Stimulated activated CD4-positive, alpha-beta T cell treated with anti-CD3 and anti-CD28 coated beads, Interleukin-15, amount 100 ng/mL, for 24 hours (primary cell): Measurements from ENCODE around the gene SAT2.
"Not testable (repeated sequence)": the region's sequence is repeated elsewhere in the genome, so short reads cannot be mapped to it uniquely, and the experiment has no call there.

Experiments
- DNase-seq: peaks from one replicate; pipeline ENCODE4 v3.0.0-alpha.2; 2020

The SAT2 gene

GRCh38 chr17:7633093-7633492 lies 5.5 kb upstream of the SAT2 start:
- DNase-seq: no peak

DNA sequence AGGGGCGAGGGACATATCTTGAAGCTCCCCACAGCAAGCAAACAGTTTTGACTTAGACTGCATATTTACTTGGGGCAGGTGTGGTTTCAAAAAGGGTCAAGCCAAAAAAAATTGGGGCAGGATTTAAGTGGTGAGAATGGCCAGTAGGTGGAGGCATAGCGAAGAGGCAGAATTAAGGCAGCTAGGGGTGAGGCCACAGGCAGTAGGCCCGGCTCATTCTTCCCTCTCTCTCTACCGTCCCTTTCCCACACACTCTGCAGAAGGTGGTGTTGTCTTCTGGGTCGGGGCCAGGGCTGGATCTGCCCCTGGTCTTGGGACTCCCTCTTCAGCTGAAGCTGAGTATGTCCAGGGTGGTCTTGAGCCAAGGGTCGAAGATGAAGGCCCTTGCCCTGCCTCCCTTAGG lies 4.9 kb upstream of the SAT2 start:
- peak; percentile 32 for DNase-seq

DNA sequence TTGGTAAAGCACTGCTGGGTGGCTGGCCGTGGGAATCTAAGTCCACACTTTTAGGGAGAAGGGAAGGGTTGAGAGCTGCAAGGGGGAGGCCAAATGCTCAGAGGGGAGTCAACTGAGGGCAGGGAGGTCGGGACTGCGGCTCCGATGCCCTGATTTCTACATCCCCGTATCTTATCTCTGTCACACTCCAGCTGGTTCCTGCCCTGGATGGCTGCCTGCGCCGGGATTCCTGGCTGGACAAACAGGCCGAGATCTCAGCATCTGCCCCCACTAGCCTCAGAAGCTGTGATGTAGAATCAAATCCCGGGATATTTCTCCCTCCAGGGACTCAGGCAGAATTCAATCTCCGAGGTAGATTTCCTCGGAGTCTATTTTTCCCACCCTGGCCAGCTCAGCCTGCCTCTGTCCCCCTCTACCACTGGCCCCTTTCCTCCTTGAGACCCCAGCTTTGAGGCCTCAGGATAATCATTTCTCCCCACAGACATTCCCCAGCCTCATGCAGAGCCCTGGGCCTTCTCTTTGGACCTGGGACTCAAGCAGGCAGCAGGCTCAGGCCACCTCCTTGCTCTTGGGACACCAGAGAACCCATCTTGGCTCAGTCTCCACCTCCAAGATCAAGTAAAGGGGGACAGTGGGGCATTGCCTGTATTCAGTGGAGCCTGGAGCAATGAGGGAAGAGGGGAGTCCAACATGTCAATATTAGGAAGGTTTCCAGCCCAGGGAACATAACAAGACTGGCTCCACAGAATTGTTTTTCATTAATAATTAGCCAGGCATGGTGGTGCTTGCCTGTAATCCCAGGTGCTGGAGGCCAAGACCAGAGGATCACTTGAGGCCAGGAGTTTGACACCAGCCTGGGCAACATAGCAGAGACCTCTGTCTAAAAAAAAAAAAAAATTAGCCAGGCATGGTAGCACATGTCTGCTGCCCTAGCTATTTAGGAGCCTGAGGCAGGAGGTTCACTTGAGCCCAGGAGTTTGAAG lies 4.1 kb upstream of the SAT2 start:
- no peak for DNase-seq

- DNase-seq: no peak
Observed at GRCh38 chr17:7629939-7630571, 2.4 kb upstream of the SAT2 start, which contains the start of gene SHBG. Gene SHBG (plus strand): TSS chr17:7630135. CDS start chr17:7630173, 38 bp downstream.

DNA sequence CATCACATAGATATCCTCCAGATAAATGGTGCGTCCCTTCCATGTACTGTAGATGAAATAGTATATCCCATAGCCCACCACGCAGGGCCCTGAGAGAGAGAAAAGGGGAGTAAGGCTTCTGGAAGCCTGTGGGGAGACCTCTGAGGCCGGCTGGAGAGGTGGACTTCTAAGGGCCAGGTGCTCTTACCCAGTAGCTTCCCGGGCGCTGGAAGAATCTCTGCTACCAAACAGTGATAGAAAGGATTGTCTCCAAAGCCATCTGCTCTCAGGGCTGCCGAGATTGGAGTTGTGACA lies 718 bp downstream of the SAT2 start:
- no peak for DNase-seq

DNA sequence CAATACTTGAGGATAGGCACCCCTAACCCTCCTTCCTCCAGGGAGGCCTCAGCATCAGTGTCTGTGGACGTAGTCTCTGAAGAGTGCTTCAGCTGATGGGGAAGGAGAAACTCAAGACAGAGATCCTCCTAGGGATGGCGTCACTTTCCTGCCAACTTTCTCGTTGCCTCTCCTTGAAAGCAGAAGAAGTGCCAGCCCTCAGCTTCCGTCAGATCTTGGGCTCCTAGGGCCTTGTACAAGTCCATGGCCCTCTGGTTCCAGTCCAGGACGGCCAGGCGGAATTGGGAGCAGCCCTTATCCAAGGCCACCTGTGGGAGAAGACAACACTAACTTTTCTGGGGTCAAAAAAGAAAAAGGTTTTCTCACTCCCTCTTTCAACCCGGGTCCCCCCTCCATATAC lies 1.3 kb downstream of the SAT2 start:
- DNase-seq: no peak

DNA sequence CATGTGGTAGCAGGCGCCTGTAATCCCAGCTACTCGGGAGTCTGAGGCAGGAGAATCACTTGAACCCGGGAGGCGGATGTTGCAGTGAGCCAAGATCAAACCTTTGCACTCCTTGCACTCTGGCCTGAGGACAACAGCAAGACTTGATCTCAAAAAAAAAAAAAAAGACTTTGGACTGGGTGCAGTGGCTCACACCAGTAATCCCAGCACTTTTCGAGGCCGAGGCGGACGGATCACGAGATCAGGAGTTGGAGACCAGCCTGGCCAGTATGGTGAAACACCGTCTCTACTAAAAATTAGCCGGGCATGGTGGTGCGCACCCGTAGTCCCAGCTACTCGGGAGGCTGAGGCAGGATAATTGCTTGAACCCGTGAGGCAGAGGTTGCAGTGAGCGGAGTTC lies 1.9 kb downstream of the SAT2 start:
- not testable (repeated sequence) for DNase-seq

DNA sequence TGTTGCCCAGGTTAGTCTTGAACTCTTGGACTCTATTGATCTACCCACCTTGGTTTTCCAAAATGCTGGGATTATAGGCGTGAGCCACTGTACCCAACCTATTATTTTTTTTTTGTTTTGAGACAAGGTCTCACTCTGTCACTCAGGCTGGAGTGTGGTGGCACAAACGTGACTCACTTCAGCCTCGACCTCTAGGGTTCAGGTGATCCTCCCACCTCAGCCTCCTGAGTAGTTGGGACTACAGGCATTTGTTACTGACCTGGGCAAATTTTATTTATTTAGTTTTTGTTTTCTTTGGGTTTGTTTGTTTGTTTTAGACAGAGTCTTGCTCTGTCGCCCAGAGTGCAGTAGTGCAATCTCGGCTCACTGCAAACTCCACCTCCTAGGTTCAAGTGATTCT lies 4.0 kb downstream of the SAT2 start:
- no peak for DNase-seq

DNA sequence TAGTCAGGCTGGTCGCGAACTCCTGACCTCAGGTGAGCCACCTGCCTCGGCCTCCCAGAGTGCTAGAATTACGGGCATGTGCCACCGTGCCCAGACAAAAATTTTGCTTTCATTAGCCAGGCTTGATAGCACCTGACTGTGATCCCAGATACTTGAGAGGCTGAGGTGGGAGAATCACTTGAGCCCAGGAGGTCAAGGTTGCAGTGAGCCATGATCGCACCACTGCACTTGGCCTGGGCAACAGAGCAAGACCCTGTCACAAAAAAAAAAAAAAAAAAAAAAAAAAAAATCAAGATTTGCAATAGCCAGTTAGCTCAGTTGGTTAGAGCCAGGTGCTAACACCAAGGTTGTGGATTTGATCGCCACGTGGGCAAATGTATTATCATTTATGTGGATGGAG lies 6.8 kb downstream of the SAT2 start:
- no peak for DNase-seq

- DNase-seq: no peak
Observed at GRCh38 chr17:7618608-7619007, 9.0 kb downstream of the SAT2 start.

- no peak for DNase-seq
Observed at GRCh38 chr17:7615265-7615747, 12.3 kb downstream of the SAT2 start.

GRCh38 chr17:7614425-7615264 lies 13.0 kb downstream of the SAT2 start, which contains the start of gene FXR2:
Gene FXR2 (minus strand): TSS chr17:7614897. CDS start chr17:7614532, 365 bp downstream.
- DNase-seq: peak; percentile 100

GRCh38 chr17:7613769-7614424 lies 13.7 kb downstream of the SAT2 start:
- DNase-seq: no peak

GRCh38 chr17:7612294-7612640 lies 15.4 kb downstream of the SAT2 start:
- no peak for DNase-seq

GRCh38 chr17:7611635-7612293 lies 15.9 kb downstream of the SAT2 start:
- no peak for DNase-seq

GRCh38 chr17:7610641-7611040 lies 17.0 kb downstream of the SAT2 start:
- DNase-seq: no peak

- DNase-seq: no peak
Observed at GRCh38 chr17:7606280-7606679, 21.3 kb downstream of the SAT2 start.

DNA sequence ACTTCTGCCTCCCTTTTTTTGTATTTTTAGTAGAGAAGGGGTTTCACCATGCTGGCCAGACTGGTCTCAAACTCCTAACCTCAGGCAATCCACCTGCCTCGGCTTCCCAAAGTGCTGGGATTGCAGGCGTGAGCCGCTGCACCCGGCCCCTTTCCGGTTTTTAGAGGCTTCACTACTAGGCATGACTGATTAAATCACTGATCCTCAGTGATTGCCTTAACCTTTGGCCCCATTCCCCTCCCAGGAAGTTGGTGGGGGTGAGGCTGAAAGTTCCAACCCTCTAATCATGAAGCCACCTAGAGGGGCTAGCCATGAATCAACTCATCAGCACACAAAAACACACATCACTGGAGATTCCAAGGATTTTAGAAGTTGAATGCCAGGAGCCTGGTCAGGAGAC lies 30.1 kb downstream of the SAT2 start:
- not testable (repeated sequence) for DNase-seq

GRCh38 chr17:7593296-7593695 lies 34.3 kb downstream of the SAT2 start:
- DNase-seq: no peak

DNA sequence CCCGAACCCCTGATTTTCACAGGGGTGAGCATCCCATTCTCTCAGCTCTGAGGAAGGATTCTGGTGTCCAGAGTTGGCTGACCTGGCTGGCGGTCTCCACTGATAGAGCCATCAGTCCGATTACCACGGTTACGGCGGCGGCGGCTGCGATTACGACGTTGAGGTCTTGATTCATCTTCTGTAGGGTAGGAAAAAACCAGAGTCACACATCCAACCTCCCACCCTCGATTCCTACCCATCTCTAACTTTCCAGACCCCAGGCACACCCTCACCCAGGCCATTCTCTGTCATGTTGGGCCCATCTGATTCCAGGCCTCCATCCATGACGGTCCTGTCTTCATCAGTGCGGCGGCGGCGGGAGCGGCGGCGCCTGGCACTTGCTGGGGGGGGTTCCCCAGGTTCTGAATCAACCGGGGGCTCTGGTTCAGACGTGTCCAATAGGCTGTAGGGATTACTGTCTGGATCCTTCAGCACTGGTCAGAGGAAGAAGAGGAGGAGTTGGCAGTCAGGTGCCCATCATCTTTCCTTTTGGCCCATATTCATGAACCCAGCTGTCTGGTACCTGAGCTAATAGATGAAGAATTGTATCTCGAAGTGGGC lies 35.1 kb downstream of the SAT2 start:
- no peak for DNase-seq

DNA sequence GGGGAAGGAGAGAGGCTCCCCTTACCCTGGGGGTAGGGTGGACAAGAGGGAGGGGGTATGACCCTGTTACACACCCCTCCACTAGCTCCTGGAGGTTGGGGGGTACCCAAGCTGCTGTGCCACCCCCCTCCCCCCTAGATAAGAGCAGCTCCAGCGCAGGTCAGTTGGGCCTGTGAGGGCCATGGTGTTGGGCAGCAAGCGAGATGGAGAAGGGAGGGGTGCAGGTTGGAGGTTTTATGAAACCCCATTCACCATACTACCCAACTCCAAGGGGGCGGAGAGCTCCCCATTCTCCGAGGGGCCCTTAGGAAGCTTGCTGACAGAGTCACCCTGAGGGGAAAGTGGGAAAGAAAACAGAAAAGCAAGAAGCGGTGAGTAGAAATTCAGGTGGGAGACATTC lies 36.0 kb downstream of the SAT2 start:
- no peak for DNase-seq

DNA sequence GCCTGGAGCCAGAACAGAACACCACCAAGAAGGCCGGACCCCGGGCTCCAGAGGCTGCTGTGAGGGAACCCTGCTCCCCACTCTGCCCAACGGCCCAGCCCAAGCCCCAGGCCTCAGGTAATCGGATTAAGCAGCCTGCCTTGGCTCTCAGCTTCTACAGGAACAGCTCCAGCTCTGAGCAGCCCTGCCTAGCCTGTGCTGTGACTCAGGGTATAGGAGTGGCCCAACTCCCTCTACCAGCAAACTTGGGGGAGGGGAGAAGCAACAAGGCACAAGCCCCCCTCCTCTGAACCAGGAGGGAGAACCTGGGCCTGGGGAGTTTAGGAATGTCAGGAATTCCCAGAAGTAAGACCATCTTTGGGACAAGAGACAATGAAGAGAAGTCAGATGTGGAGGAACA lies 36.9 kb downstream of the SAT2 start:
- DNase-seq: no peak
